ENCODE measurements around the gene ARHGAP36. TPM values are rescaled to one million over a fixed set of nuclear protein-coding genes. Genes with fewer than 3 reads are reported as not detected.

Gene ARHGAP36
- total RNA-seq, 1 donor from 2014 or later: not detected

DNA sequence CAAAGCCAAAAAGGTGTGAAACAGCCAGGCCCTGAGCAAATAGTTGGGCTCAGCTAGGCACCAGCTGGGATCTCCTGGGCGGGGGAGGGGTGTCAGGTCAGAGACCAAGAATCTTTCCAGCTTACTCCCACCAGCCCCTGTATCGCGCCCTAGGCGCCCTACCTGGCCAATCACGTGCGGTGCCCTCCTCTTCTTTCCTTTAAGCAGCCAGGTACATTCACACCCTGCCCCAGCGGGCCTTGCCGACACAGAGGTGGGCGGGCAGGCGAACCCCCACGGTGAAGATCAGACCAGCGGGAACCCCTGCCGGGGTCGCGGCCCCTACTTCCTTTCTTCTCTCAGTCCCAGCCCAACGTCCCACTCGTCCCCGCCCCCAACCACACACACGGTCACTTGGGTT, 9.1 kb downstream of the ARHGAP36 start:
- Histone ChIP-seq H3K27me3 (peaks cover 64% of the 10 kb centered on the region), H3K27ac (no peak overlapping the region), H3K79me2 (ENCODE audit: low read depth) (no peaks in the 10 kb centered on the region), H3K9me3 (ENCODE audit: low read depth) (no peaks in the 10 kb centered on the region), H2AFZ (replicated peaks) (no peak overlapping the region), H4K20me1 (ENCODE audit: low read depth) (peaks cover 9% of the 10 kb centered on the region), H3K9ac (no peak overlapping the region), H3F3A (ENCODE audit: low read depth) (no peaks in the 10 kb centered on the region), H3K4me1 (peaks cover 3% of the 10 kb centered on the region), H3K4me3 (no peak overlapping the region), H3K4me2 (peak overlapping the region; percentile 81), H3K36me3 (no peaks in the 10 kb centered on the region)
- H3K4me1 Mint-ChIP-seq: peaks cover 25% of the 10 kb centered on the region
- no peaks in the 10 kb centered on the region for H3K36me3 Mint-ChIP-seq
- H3K27ac Mint-ChIP-seq: no peak overlapping the region
- no peak for TF ChIP-seq EZH2phosphoT487 (IDR thresholded peaks at IDR 0.05)
- TF ChIP-seq, protein P1, sequence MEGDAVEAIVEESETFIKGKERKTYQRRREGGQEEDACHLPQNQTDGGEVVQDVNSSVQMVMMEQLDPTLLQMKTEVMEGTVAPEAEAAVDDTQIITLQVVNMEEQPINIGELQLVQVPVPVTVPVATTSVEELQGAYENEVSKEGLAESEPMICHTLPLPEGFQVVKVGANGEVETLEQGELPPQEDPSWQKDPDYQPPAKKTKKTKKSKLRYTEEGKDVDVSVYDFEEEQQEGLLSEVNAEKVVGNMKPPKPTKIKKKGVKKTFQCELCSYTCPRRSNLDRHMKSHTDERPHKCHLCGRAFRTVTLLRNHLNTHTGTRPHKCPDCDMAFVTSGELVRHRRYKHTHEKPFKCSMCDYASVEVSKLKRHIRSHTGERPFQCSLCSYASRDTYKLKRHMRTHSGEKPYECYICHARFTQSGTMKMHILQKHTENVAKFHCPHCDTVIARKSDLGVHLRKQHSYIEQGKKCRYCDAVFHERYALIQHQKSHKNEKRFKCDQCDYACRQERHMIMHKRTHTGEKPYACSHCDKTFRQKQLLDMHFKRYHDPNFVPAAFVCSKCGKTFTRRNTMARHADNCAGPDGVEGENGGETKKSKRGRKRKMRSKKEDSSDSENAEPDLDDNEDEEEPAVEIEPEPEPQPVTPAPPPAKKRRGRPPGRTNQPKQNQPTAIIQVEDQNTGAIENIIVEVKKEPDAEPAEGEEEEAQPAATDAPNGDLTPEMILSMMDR (IDR thresholded peaks at IDR 0.05): no peak
- TF ChIP-seq EZH2 (IDR thresholded peaks at IDR 0.05): no peak
- no peak for DNase-seq (ENCODE audit: low spot score)
- peak overlapping the region; percentile 42 for H3K4me3 Mint-ChIP-seq
- no peaks in the 10 kb centered on the region for H3K9me3 Mint-ChIP-seq
- peaks cover 36% of the 10 kb centered on the region for H3K27me3 Mint-ChIP-seq (ENCODE audit: insufficient read depth, low read depth)

DNA sequence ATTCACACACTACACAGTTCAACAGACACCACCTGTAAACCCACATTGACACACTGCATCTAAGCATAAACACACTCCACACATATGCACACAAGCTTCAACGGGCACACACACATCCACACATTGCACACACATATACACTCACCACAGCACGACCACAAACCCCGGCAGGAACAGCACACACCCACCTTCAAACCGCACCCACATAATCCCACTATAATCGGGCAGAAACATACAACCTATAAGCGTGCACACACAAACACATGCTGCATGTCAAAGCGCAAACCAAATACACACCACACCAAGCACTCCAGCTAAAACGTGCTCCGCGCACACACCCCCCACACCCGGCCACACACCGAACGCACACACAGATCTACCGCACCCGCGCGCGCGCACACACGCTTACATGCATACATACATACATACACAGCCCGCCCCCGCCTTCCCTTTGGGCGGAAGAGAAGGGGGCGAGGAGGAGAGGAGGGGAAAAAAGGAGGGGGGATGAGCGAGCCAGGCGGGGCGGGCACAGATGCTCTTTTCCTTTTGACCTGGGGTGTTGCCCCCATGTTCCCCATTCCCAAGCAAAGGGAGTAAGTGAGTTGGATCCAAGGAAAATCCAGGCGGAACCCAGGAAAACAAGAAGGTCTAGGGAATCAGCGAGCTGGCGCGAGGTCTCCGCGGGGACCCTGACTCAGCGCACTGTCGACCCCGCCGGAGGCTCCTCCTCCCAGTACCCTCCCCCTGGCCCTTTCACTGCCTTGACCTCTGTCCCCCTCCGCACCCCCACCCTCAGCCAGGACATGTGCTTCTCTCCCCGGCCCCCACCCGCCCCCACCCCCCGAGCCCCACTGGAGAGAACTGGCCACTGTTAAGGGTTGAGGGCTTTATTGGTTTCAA, 9.9 kb downstream of the ARHGAP36 start:
- peaks cover 73% of the 10 kb centered on the region for H3K27me3 ChIP-seq

DNA sequence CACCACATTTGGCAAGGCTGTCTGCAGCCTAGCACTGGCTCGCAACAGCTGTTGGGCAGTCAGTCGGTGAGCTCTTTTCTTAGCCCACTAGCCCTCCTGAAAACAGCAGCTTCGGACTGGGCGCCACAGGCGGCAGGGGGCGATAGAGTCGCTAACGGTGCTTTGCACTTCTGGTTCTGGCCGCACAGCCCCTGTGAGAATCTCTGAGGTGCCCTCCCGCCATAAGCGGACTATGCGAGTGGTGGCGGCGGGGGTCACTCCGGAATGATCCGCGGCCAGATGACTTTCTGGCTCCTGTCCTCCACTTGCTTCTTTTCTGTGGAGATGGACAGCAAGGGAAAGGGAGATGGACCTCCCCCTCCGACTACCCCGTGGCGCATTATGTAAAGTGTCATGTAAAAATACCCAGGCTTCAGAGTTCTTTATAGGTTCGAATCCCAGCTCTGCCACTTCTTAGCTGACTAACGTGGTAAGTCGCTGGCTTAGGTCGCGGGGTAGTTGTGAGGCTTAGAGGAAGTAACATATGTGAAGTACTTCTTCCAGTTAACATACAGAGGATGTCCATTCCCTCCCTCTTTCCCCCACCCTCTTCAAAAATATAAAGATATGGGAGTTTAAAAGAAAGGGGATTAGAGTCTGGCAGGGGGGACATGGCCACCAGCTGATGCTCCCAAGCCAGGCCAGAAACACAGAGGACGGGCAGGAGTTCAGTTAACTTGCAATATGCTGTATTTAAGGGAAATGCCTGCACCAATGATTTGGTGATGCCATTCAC, 11.0 kb downstream of the ARHGAP36 start:
- H3K4me2 ChIP-seq: peak overlapping the region; percentile 81

More for the DNA sequence above, 9.9 kb downstream of the ARHGAP36 start:
- H3K9me3 ChIP-seq (ENCODE audit: low read depth): no peaks in the 10 kb centered on the region
- no peak overlapping the region for H3K27ac ChIP-seq
- no peak overlapping the region for H2AFZ ChIP-seq (replicated peaks)
- H4K20me1 ChIP-seq (ENCODE audit: low read depth): peaks cover 9% of the 10 kb centered on the region
- H3K4me1 ChIP-seq: peaks cover 3% of the 10 kb centered on the region
- H3K79me2 ChIP-seq (ENCODE audit: low read depth): no peaks in the 10 kb centered on the region
- peak; percentile 50 for DNase-seq (ENCODE audit: low spot score)
- H3K4me1 Mint-ChIP-seq: peaks cover 27% of the 10 kb centered on the region
- H3K9ac ChIP-seq: no peak overlapping the region
- no peaks in the 10 kb centered on the region for H3K9me3 Mint-ChIP-seq
- TF ChIP-seq EZH2 (IDR thresholded peaks at IDR 0.05): peak; percentile 33
- TF ChIP-seq, protein P1 (IDR thresholded peaks at IDR 0.05): no peak
- peak; percentile 32 for TF ChIP-seq EZH2phosphoT487 (IDR thresholded peaks at IDR 0.05)
- H3K27me3 Mint-ChIP-seq (ENCODE audit: insufficient read depth, low read depth): peaks cover 45% of the 10 kb centered on the region
- no peak overlapping the region for H3K4me3 Mint-ChIP-seq
- no peak overlapping the region for H3K27ac Mint-ChIP-seq
- peak overlapping the region; percentile 81 for H3K4me2 ChIP-seq
- no peaks in the 10 kb centered on the region for H3K36me3 ChIP-seq
- peak overlapping the region; percentile 44 for H3K4me3 ChIP-seq
- no peaks in the 10 kb centered on the region for H3K36me3 Mint-ChIP-seq
- no peaks in the 10 kb centered on the region for H3F3A ChIP-seq (ENCODE audit: low read depth)

More for the DNA sequence above, 11.0 kb downstream of the ARHGAP36 start:
- H3K27me3 ChIP-seq: peaks cover 83% of the 10 kb centered on the region
- no peaks in the 10 kb centered on the region for H3K9me3 Mint-ChIP-seq
- peaks cover 9% of the 10 kb centered on the region for H4K20me1 ChIP-seq (ENCODE audit: low read depth)
- H3K36me3 ChIP-seq: no peaks in the 10 kb centered on the region
- peaks cover 49% of the 10 kb centered on the region for H3K27me3 Mint-ChIP-seq (ENCODE audit: insufficient read depth, low read depth)
- TF ChIP-seq EZH2phosphoT487 (IDR thresholded peaks at IDR 0.05): no peak
- TF ChIP-seq, protein P1 (IDR thresholded peaks at IDR 0.05): peak; percentile 62
- H3K36me3 Mint-ChIP-seq: no peaks in the 10 kb centered on the region
- H3K79me2 ChIP-seq (ENCODE audit: low read depth): no peaks in the 10 kb centered on the region
- H3K9me3 ChIP-seq (ENCODE audit: low read depth): no peaks in the 10 kb centered on the region
- no peaks in the 10 kb centered on the region for H3F3A ChIP-seq (ENCODE audit: low read depth)
- peaks cover 21% of the 10 kb centered on the region for H3K4me1 Mint-ChIP-seq
- no peak overlapping the region for H2AFZ ChIP-seq (replicated peaks)
- peak; percentile 84 for DNase-seq (ENCODE audit: low spot score)
- H3K27ac Mint-ChIP-seq: no peak overlapping the region
- no peak overlapping the region for H3K27ac ChIP-seq
- H3K4me1 ChIP-seq: peaks cover 7% of the 10 kb centered on the region
- peak overlapping the region; percentile 44 for H3K4me3 ChIP-seq
- no peak overlapping the region for H3K4me3 Mint-ChIP-seq
- H3K9ac ChIP-seq: no peak overlapping the region
